ENCODE measurements around the gene AICDA.
A peak's percentile ranks its signal among the peaks of the same experiment; 100 is the strongest.

AICDA gene

GRCh38 chr12:8553088-8553627 is 59.5 kb downstream of the AICDA start:
- DNase-seq: peak; percentile 1

Data from NCI-H748 treated with DMSO at 0.1 percent for 48 hours (cell line).